ENCODE measurements around the gene ST3GAL2.
"Not testable (repeated sequence)": the region's sequence is repeated elsewhere in the genome, so short reads cannot be mapped to it uniquely, and the experiment has no call there.

The ST3GAL2 gene

GRCh38 chr16:70337814-70338213, 101.1 kb downstream of the ST3GAL2 start:
- DNase-seq (ENCODE audit: low spot score) = no peak

- DNase-seq (ENCODE audit: low spot score) = not testable (repeated sequence)
Measured at GRCh38 chr16:70332728-70333127, 106.2 kb downstream of the ST3GAL2 start.

GRCh38 chr16:70331588-70332358, 107.1 kb downstream of the ST3GAL2 start:
- no peak for DNase-seq (ENCODE audit: low spot score)

GRCh38 chr16:70331091-70331490, 107.8 kb downstream of the ST3GAL2 start:
- DNase-seq (ENCODE audit: low spot score) = no peak

Small RNA genes within 50 kb of the gene (small RNA-seq; reads per million reads assigned to genes)
- gene RNU6-23P (0.84 to 0.89 reads per million in 2 experiments), gene RPS27P26 (0 reads per million in 2 experiments)

Data from SK-N-DZ (cell line).